Muscle of leg (tissue), 9 donors: ENCODE data around the gene NR2F1. TPM values are rescaled to one million over a fixed set of nuclear protein-coding genes. Genes with fewer than 3 reads are reported as not detected.

Experiments
- polyA plus RNA-seq, 8 donors: library from polyadenylated mRNA; unstranded; fragments of 120-200 nt; gene quantifications; one replicate each; pipeline versions ENCODE4 v1.2.1 to v1.2.3, GENCODE V29; 2013; ENCODE audit warnings: inconsistent platforms in 1 of 8, low replicate concordance in 1 of 8; ENCODE audit not compliant: insufficient read length in 8 of 8, insufficient read depth in 1 of 8
- total RNA-seq: library from RNA; stranded (reverse); fragments of 120-200 nt; gene quantifications from one replicate; pipeline ENCODE4 v1.2.4, GENCODE V29; 2013

The NR2F1 gene
- total and polyA plus RNA-seq, 9 donors = 1.8 to 17.3 (median 5.0) TPM

Other genes starting within 250 kb of the NR2F1 start
- 3.8 TPM for gene NR2F1-AS1, start 2.0 kb upstream of the NR2F1 start, total RNA-seq
- 1 to 10 TPM; 1.7 to 4.4 (median 4.0) TPM for gene NR2F1-AS1, start 2.0 kb upstream of the NR2F1 start, polyA plus RNA-seq
- 0.89 TPM for gene POU5F2, start 158.4 kb downstream of the NR2F1 start, total RNA-seq
- under 1 TPM in 6 of 8 donors, not detected in 2; 0.01 to 0.19 (median 0.03) TPM for gene POU5F2, start 158.4 kb downstream of the NR2F1 start, polyA plus RNA-seq